PFSK-1 (cell line): ENCODE results near the gene RAB3C.

Source experiments
- FOXP2 ChIP-seq: optimal IDR thresholded peaks from 2 replicates; pipeline ENCODE3; 2011; ENCODE audit warnings: borderline replicate concordance, control low read depth, inconsistent platforms; ENCODE audit not compliant: insufficient read depth; ENCODE audit errors: extremely low read length, extremely low read depth
- POLR2AphosphoS5 ChIP-seq: IDR thresholded peaks from 2 replicates; pipeline ENCODE4 v1.6.1; 2012; ENCODE audit warnings: low read depth, mild to moderate bottlenecking, control low read depth, low read length, moderate library complexity
- SIN3A ChIP-seq: IDR thresholded peaks from 2 replicates; pipeline ENCODE4 v1.6.1; 2012; ENCODE audit warnings: mild to moderate bottlenecking, low read length, moderate library complexity, borderline replicate concordance; ENCODE audit not compliant: insufficient read depth
- TAF1 ChIP-seq: IDR thresholded peaks from 2 replicates; pipeline ENCODE4 v1.6.1; 2012; ENCODE audit warnings: low read length, control low read depth, borderline replicate concordance; ENCODE audit not compliant: insufficient read depth
- TF ChIP-seq, protein P1 (sequence below), 2 experiments: IDR thresholded peaks; 2 replicates each; pipeline versions ENCODE4 v1.6.1 to v1.8.0; 2011 to 2012; ENCODE audit warnings: low read depth in 2 of 2, low read length in 2 of 2, control low read depth in 1 of 2, inconsistent platforms in 1 of 2, mild to moderate bottlenecking in 1 of 2, moderate library complexity in 1 of 2; ENCODE audit not compliant: insufficient read depth in 1 of 2

DNA sequence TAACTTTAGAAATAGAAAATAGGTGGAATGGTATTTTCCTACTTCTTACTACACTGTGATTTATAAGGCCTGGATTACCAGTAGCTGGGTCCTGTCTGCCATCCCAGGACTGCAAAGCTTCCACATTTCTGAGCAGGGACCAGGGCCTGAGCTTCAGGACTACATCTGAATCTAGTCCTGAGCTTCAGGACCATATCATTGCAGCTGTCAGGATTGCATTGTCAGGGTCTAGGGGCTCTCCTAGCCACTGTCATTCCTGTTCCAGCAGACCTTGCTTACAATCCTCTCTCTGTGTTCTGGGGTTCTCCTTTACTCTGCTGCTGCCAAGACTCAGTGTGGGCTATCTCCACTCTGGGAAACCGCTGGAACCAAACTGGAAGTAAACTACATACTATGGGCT, 16.3 kb downstream of the RAB3C start:
- TF ChIP-seq, protein P1, sequence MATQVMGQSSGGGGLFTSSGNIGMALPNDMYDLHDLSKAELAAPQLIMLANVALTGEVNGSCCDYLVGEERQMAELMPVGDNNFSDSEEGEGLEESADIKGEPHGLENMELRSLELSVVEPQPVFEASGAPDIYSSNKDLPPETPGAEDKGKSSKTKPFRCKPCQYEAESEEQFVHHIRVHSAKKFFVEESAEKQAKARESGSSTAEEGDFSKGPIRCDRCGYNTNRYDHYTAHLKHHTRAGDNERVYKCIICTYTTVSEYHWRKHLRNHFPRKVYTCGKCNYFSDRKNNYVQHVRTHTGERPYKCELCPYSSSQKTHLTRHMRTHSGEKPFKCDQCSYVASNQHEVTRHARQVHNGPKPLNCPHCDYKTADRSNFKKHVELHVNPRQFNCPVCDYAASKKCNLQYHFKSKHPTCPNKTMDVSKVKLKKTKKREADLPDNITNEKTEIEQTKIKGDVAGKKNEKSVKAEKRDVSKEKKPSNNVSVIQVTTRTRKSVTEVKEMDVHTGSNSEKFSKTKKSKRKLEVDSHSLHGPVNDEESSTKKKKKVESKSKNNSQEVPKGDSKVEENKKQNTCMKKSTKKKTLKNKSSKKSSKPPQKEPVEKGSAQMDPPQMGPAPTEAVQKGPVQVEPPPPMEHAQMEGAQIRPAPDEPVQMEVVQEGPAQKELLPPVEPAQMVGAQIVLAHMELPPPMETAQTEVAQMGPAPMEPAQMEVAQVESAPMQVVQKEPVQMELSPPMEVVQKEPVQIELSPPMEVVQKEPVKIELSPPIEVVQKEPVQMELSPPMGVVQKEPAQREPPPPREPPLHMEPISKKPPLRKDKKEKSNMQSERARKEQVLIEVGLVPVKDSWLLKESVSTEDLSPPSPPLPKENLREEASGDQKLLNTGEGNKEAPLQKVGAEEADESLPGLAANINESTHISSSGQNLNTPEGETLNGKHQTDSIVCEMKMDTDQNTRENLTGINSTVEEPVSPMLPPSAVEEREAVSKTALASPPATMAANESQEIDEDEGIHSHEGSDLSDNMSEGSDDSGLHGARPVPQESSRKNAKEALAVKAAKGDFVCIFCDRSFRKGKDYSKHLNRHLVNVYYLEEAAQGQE (IDR thresholded peaks at IDR 0.05; ENCODE audit: insufficient read depth in 1 of 2, low read depth in 2 of 2, low read length in 2 of 2), result no peak
- TF ChIP-seq TAF1 (no peak), POLR2AphosphoS5 (no peak), SIN3A (no peak), FOXP2 (no peak)
